AG09319 (cell line): ENCODE measurements around the gene AGK.
"Not testable (repeated sequence)": the region's sequence is repeated elsewhere in the genome, so short reads cannot be mapped to it uniquely, and the experiment has no call there.

Experiments
- DNase-seq: peaks from one replicate; pipeline ENCODE4 v3.0.0-alpha.2; 2010; ENCODE audit warnings: low read depth; ENCODE audit errors: extremely low read depth
- TF ChIP-seq, protein P1 (sequence below): IDR thresholded peaks from 2 replicates; pipeline ENCODE4 v1.5.1; 2011; ENCODE audit warnings: low read depth, mild to moderate bottlenecking, inconsistent platforms, low read length, moderate library complexity

The AGK gene

DNA sequence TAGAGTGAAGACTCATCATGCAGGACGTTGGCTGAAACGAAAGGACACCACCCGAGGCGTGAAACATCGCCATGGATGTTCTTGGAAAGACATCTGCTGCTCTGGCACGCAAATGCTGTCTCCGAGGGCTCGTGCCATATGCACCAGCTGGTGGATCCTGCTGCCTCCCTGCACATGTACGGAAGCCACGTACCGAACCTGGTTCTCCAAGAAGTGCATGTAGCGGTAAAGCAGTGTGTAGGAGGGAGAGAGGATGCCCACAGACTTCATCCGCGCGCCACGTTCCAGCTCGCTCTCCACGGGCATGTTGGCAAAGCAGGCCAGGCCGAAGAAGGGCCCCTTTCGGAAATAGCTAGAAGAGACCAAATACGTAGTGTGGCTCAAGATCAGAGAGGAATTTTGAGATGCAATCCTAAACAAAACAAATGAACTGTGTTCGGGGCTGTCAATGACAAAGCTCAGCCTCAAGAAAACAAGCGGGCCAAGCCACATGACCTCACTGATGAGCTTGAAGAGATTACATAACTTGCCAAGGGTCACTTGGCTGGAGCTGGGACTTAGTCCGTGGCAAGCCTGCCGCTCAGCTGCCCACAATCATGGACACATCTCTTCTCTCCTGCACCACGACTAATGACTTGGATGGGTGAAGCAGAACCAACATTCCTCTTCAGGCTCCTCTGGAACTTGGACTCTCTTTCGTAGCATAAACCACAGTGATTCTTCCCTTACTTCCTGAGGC is 134.2 kb downstream of the AGK start:
- TF ChIP-seq, protein P1, sequence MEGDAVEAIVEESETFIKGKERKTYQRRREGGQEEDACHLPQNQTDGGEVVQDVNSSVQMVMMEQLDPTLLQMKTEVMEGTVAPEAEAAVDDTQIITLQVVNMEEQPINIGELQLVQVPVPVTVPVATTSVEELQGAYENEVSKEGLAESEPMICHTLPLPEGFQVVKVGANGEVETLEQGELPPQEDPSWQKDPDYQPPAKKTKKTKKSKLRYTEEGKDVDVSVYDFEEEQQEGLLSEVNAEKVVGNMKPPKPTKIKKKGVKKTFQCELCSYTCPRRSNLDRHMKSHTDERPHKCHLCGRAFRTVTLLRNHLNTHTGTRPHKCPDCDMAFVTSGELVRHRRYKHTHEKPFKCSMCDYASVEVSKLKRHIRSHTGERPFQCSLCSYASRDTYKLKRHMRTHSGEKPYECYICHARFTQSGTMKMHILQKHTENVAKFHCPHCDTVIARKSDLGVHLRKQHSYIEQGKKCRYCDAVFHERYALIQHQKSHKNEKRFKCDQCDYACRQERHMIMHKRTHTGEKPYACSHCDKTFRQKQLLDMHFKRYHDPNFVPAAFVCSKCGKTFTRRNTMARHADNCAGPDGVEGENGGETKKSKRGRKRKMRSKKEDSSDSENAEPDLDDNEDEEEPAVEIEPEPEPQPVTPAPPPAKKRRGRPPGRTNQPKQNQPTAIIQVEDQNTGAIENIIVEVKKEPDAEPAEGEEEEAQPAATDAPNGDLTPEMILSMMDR, result no peak

DNA sequence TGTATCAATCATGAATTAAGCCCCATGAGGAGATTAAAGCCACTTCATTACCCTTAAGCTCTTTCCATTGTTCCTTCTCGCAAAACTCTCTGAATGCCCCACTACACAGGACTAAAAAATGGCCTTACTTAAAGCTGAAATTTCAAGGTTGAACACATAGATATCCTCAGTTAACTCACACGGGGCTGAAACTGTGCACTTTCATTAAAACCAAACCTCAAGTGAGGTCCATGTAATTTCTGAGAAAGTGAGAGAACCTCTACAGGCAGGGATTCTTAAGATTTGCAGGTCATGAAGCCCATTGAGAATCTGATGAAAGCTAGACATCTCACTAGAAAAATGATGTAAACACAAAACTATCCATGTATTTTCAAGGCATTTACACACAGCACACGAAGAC is 134.9 kb downstream of the AGK start:
- TF ChIP-seq, protein P1, result no peak
- DNase-seq, result no peak

More for the DNA sequence above, 134.2 kb downstream of the AGK start:
- no peak for DNase-seq

DNA sequence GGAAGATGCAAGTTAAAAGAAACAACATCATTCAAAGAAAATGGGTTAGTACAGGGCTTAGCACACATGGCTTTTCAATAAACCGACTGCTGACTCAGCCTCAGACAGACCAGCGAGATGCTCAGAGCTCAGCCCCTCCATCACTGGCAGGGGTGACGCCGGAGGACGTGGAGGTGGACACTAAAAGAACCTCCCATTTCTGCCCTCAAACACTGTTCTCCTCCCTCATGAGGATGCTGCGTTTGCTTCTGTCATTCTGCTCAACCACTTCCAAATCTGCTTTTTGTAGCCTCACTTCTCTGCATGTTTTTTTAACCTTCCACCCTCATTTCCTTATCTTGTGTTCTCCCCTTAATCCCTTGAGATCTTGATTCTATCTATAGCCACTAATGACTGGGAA is 135.5 kb downstream of the AGK start:
- DNase-seq, result no peak
- TF ChIP-seq, protein P1, result no peak

DNA sequence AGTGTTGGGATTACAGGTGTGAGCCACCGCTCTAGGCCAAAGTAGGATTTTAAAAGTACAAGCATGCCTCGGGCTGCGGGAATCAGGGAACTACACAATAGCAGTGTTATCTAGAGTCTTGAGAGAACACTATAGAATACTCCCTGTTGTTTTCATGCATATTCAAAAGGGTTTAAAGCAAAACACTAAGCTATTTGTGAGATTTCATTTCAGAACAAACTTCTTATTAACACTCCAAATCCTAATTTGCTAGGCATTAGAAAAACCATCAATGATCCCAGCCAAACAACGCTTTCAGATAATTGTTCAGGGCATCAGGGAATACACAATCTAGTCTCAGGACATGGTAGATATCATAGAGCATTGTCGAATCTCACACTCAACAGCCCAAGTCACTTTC is 136.8 kb downstream of the AGK start:
- DNase-seq, result no peak
- TF ChIP-seq, protein P1, result no peak

DNA sequence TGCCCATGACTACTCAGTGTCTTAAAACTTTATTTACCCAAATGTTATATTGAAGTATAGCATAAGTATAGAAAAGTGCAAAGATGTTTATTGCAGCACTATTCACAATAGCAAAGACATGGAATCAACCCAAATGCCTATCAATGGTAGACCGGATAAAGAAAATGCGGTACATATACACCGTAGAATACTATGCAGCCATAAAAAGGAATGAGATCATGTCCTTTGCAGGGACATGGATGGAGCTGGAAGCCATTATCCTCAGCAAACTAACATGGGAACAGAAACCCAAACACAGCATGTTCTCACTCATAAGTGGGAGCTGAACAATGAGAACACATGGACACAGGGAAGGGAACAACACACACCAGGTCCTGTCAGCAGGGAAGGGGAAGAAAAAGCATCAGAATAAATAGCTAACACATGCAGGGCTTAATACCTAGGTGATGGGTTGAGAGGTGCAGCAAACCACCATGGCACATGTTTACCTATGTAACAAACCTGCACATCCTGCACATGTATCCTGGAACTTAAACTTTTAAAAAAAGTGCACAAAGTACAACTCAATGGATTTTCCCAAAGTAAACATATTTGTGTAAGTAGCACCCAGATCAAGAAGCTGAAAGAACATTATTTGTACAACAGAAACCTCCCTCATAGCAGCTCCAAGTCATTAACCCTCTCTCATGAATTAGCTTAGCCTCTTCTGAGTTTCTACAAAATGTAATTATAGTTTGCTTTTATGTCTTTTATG is 138.0 kb downstream of the AGK start:
- not testable (repeated sequence) for DNase-seq

DNA sequence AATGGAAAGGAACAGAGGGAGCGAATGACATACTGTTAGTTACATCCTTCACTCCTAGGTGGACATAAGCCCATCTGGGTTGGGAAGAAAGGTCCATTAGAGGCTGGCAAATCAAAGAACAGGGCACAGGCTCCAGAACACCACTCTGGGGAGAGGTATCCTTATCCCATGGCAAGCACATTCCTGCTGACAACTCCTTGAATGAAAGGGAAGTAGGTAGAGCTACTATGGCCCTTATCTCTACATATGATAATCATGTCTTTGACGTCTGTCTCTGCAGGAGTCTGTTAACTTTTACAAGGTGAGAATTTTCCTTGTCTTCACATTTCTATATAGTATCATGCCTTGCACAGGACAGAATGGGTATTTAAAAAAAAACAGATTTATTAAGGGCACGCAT is 140.3 kb downstream of the AGK start:
- TF ChIP-seq, protein P1, result no peak
- no peak for DNase-seq

DNA sequence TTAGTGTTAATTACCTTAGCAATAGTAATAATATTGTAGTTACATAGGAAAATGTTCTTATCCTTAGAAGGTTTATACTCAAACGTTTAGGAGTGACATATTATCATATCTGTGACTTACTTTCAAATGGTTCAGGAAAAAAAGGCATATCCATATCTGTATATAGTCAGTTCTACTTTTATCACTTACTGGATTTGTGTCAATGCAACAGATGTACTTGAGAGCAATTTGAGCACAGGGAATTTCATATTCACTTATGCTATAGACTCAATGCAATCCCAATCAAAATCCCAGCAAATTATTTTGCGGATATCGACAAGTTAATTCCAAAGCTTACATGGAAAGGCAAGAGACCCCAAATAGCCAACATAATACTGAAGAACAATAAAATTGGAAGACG is 140.8 kb downstream of the AGK start:
- no peak for DNase-seq
- TF ChIP-seq, protein P1, result no peak
